WTC11 (cell line): Measurements from ENCODE around the gene STK32B.

Experiments used
- CTCF ChIP-seq: fragments of 200-600 bp; IDR thresholded peaks from 2 replicates; pipeline ENCODE4 v1.8.0; 2022; ENCODE audit warnings: antibody characterized with exemption
- ZNF263 ChIP-seq: sonication (generic); formaldehyde crosslinking; IDR thresholded peaks from 2 replicates; pipeline ENCODE4 v1.8.1; 2022; ENCODE audit warnings: low read depth, mild to moderate bottlenecking, moderate library complexity, missing genetic modification reagents
- ZNF512 ChIP-seq: sonication (generic); formaldehyde crosslinking; IDR thresholded peaks from 2 replicates; pipeline ENCODE4 v1.8.1; 2022; ENCODE audit warnings: missing genetic modification reagents, borderline replicate concordance

- TF ChIP-seq CTCF (no peak), ZNF512 (CRISPR knock-in tag) (no peak), ZNF263 (CRISPR knock-in tag) (no peak)
Observed at GRCh38 chr4:5100336-5100735, 49.1 kb downstream of the STK32B start.
